ENCODE measurements around the gene AAMP.

GRCh38 chr2:218229851-218230250 is 40.1 kb downstream of the AAMP start:
- TF ChIP-seq POLR2A (IDR thresholded peaks at IDR 0.05) (no peak), CTCF (IDR thresholded peaks at IDR 0.05 in 4 of 5, conservative IDR thresholded peaks at IDR 0.05 in 1 of 5) (no peak)

Data from gastrocnemius medialis (tissue), 4 donors.